Activated CD4-positive, alpha-beta T cell treated with anti-CD3 and anti-CD28 coated beads for 48 hours (primary cell): ENCODE results near the gene SERHL2.
A peak's percentile ranks its signal among the peaks of the same experiment; 100 is the strongest.
"Not testable (repeated sequence)": the region's sequence is repeated elsewhere in the genome, so short reads cannot be mapped to it uniquely, and the experiment has no call there.

ENCODE experiments used
- DNase-seq: peaks from one replicate; pipeline ENCODE4 v3.0.0-alpha.2; 2020

Gene SERHL2

GRCh38 chr22:42536166-42536565, 17.6 kb upstream of the SERHL2 start:
- DNase-seq = no peak

GRCh38 chr22:42536634-42537033, 17.1 kb upstream of the SERHL2 start:
- DNase-seq = not testable (repeated sequence)

DNA sequence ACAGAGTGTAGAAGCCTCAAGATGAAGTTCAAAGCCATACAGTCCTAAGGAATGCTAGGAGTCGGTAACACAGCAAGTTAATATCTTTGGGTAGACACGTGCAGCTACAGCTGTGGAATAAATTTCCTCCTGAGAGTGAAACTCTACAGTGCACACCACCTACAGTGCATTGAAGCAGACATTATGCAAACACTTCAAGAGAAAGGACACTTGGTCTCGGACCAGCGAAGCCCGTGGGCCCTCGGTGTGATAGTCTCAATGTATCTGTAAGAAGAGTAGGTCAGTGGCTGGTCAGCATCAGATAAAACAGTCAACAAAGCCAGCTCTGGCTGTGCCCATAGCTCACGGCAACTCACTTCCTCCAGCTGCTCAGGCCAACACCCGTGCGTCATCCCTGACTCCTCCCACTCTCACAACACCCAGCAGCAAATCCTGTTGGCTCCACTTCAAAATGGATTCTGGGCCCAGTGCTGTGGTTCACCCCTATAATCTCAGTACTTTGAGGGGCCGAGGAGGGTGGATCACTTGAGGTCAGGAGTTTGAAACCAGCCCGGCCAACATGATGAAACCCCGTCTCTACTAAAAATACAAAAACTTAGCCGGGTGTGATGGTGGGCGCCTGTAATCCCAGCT, 16.4 kb upstream of the SERHL2 start:
- DNase-seq = not testable (repeated sequence)

GRCh38 chr22:42539236-42539771, 14.5 kb upstream of the SERHL2 start:
- not testable (repeated sequence) for DNase-seq

DNA sequence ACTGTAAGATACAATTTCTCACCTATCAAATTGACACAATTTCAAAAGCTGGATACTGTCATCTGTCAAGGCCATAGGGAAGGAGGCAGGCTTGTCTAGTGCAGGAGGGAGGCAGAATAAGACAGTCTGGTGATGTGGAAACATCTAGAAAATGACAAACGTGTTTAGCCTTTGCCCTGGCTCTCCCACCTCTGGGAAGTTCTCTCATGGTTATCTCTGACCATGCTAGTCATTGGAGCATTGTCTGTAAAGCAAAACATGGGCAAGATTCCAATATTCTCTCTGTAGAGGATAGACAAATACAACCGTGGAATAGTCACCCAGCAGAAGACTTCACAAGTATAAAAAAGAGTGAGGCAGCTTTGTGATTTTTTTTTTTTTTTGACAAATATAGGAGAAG, 9.1 kb upstream of the SERHL2 start:
- no peak for DNase-seq

GRCh38 chr22:42547562-42547961, 6.2 kb upstream of the SERHL2 start:
- no peak for DNase-seq

GRCh38 chr22:42548126-42548525, 5.6 kb upstream of the SERHL2 start:
- not testable (repeated sequence) for DNase-seq

DNA sequence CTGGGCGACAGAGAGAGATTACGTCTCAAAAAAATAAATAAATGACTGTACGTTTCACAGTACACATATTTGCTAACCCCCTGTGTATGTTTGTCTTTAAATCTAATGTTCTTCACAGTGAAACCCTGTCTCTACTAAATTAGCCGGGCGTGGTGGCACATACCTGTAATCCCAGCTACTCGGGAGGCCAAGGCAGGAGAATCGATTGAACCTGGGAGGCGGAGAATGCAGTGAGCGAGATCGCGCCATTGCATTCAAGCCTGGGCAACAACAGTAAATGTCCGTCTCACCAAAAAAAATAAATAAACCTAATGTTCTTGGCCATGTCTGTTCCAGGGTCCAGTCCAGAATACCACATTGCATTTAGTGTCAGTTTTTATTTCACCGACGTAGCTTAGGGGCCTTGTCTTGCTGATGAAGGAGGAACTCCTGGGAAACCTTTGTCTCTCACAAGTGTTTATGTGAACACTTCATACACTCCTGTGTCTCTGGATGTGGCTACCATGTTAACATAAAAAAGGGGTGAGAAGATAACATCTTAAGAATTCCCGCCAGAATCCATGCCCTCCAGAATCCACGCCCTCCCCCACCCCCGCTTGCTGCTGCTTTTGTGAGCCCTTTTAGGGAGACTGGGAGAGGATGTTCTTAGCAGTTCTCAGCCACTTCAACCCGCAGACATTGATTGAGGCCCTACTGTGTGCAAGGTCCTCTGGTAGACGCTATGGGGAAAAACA, 5.0 kb upstream of the SERHL2 start:
- DNase-seq = no peak

GRCh38 chr22:42549331-42550060, 4.3 kb upstream of the SERHL2 start:
- DNase-seq = no peak

GRCh38 chr22:42552294-42552647, 1.5 kb upstream of the SERHL2 start:
- DNase-seq = not testable (repeated sequence)

GRCh38 chr22:42560381-42560780, 6.6 kb downstream of the SERHL2 start:
- DNase-seq = no peak

- DNase-seq = peak; percentile 35
Observed at GRCh38 chr22:42560781-42561180, 7.0 kb downstream of the SERHL2 start.

- no peak for DNase-seq
Observed at GRCh38 chr22:42561856-42562255, 8.1 kb downstream of the SERHL2 start.

DNA sequence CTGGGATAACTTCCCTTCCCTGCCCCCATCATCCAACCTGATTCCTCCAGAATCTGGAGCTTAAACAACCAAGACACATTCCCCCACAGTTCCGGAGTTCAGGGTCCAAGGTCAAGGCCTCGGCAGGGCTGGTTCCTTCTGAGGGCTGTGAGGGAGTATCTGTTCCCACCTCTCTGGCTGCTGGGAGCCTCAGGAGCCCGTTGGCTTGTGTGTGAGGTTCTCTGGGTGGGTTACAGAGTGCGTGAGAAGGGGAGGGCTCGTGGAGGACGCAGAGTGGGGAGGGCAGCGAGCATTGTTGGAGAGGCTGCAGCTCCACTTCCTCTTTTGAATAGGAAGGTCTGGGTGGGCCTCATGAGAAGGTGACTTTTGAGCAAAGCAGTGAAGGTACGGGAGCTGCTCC, 8.5 kb downstream of the SERHL2 start:
- no peak for DNase-seq

- no peak for DNase-seq
Observed at GRCh38 chr22:42562684-42563083, 8.9 kb downstream of the SERHL2 start.

GRCh38 chr22:42563943-42564342, 10.2 kb downstream of the SERHL2 start:
- not testable (repeated sequence) for DNase-seq

GRCh38 chr22:42564699-42565098, 10.9 kb downstream of the SERHL2 start:
- no peak for DNase-seq

- DNase-seq = no peak
Observed at GRCh38 chr22:42565956-42566355, 12.2 kb downstream of the SERHL2 start.

GRCh38 chr22:42567950-42568349, 14.2 kb downstream of the SERHL2 start:
- DNase-seq = not testable (repeated sequence)

DNA sequence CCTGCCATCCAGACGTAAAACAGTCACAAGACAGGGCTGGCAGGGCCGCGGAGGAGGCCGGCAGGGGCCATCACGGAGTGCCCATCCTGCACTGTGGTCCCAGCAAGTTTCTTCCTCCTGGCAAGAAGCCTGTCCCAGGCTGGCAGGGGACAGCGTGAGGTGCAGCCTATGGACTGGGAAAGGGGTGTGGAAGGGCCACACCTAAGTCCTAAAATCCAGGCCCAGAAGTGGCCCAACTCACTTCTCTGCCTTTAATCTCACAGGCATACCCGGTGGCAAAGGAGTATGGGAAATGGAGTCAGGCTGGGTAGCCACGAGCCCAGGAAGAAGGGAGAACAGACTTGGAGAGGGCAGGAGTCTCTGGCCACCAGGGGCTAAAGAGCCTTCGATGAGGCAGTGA, 16.8 kb downstream of the SERHL2 start:
- not testable (repeated sequence) for DNase-seq

GRCh38 chr22:42571068-42571467, 17.3 kb downstream of the SERHL2 start:
- not testable (repeated sequence) for DNase-seq

DNA sequence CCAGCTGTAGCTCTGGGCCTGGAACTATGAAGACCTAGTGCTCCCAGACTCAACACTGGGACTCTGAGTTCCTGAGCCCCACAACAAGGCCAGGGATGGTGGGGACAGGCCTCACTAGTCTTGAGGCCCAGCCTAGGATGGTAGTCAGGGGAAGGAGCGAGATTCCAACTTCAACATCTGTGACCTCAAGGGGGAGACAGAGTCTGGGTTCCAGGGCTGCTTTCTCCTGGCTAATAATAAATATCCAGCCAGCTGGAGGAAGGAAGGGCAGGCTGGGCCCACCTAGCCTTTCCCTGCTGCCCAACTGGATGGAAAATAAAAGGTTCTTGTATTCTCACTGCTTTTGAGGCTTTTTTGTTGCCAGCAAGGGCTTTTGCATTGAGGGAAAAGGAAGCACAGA, 20.3 kb downstream of the SERHL2 start:
- not testable (repeated sequence) for DNase-seq

DNA sequence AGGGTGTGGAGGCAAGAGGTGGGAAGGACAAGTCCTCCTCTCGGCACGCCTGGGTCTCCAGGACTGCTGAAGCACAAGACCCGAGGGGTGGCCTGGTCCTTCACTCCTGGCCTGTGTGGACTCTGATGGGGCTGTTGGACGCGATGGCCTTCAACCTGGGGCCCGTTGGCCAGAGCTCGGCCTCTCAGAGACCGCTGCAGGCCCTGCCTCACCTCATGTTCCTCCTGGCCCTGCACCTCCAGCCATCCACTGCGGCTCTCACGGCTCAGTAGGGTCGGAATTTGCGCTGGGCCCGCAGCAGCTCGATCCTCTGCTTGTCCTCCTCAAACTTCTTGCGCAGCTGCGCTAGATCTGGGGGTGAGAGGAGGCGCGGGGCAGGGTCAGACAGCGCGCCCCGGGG, 20.7 kb downstream of the SERHL2 start:
- not testable (repeated sequence) for DNase-seq
